T-helper 17 cell (primary cell): ENCODE data around the gene TRABD2B. TPM values are rescaled to one million over a fixed set of nuclear protein-coding genes. Genes with fewer than 3 reads are reported as not detected.

ENCODE experiments used
- ATAC-seq: fragments of 150-1000 bp; cut with Tn5 transposase; 2 replicates; pipeline ENCODE4 v1.10.0; 2021; ENCODE audit warnings: mild to moderate bottlenecking, moderate library complexity
- DNase-seq, 3 donors: peaks; one replicate each; pipeline versions ENCODE4 v3.0.0 to v3.0.0-alpha.2; 2020 to 2021
- H3K9me3 ChIP-seq: one replicate; pipeline ENCODE4 v1.7.0; 2013; ENCODE audit warnings: low read length, mild to moderate bottlenecking; ENCODE audit not compliant: control insufficient read depth, poor library complexity, severe bottlenecking
- H3K27ac Mint-ChIP-seq: one replicate; pipeline ENCODE4 v1.8.0; 2022; ENCODE audit warnings: mild to moderate bottlenecking, moderate library complexity, mixed read lengths
- H3K27me3 Mint-ChIP-seq: one replicate; pipeline ENCODE4 v1.8.0; 2022; ENCODE audit warnings: mixed read lengths
- H3K36me3 Mint-ChIP-seq: one replicate; pipeline ENCODE4 v1.8.0; 2022; ENCODE audit warnings: low read depth, mixed read lengths
- H3K4me1 Mint-ChIP-seq: one replicate; pipeline ENCODE4 v1.8.0; 2022; ENCODE audit warnings: mild to moderate bottlenecking, mixed read lengths
- H3K4me3 Mint-ChIP-seq: one replicate; pipeline ENCODE4 v1.8.0; 2022; ENCODE audit warnings: mild to moderate bottlenecking, moderate library complexity, mixed read lengths
- total RNA-seq, 4 donors: library from RNA in 2 of 4; stranded (reverse) in 2 of 4; gene quantifications; one replicate each; pipeline ENCODE4 v1.2.3 and lab custom pipeline; 2022 to 2026

The TRABD2B gene
- total RNA-seq, 2 donors from 2014 or later, result not detected

DNA sequence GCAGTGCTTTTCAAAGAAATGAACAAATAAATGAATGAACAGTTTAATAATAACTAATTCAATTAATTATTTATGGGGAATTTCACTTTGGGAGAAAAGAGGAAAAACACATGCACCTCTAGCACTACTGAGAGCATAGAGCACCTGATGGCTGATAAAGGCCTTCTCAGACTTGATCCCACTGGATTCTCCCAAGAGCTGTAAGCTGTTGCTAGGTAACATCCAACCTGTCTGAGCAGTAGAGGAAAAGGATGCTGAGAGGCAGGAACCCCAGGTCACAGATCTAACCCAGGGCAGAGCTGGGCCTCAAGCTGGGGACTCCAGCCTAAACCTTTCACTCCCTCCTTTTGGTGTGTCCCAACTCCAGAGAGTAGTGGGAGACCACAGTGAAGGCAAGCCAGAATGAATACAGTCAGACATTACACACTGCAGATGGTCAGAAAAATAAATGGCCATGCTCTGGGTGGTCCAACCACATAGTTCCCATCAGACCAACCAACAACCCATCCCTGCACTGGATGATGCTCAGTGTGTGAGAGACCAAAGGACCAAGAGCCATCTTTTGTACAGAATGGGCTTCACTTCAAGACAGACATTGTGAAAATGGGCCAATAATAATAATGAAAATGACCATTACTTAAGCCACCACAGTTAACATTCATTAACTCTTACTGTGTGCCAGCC, 15.4 kb downstream of the TRABD2B start:
- no peaks in the 10 kb centered on the region for H3K9me3 ChIP-seq
- DNase-seq, result no peak
- H3K4me1 Mint-ChIP-seq, result peaks cover 3% of the 10 kb centered on the region
- ATAC-seq, result no peak
- peaks cover 72% of the 10 kb centered on the region for H3K27me3 Mint-ChIP-seq
- H3K27ac Mint-ChIP-seq, result no peak overlapping the region
- H3K4me3 Mint-ChIP-seq, result no peak overlapping the region
- H3K36me3 Mint-ChIP-seq, result peaks cover 3% of the 10 kb centered on the region

GRCh38 chr1:47980501-47980900, 16.7 kb downstream of the TRABD2B start:
- Mint-ChIP-seq H3K27ac (no peak overlapping the region), H3K4me1 (peaks cover 3% of the 10 kb centered on the region), H3K27me3 (peaks cover 69% of the 10 kb centered on the region), H3K4me3 (no peak overlapping the region), H3K36me3 (peaks cover 5% of the 10 kb centered on the region)
- H3K9me3 ChIP-seq, result no peaks in the 10 kb centered on the region
- ATAC-seq (no peak), DNase-seq (no peak)

- Mint-ChIP-seq H3K36me3 (peaks cover 5% of the 10 kb centered on the region), H3K4me1 (peaks cover 3% of the 10 kb centered on the region), H3K27ac (no peak overlapping the region), H3K27me3 (peaks cover 66% of the 10 kb centered on the region), H3K4me3 (no peak overlapping the region)
- DNase-seq (no peak), ATAC-seq (no peak)
- H3K9me3 ChIP-seq, result no peaks in the 10 kb centered on the region
Observed at GRCh38 chr1:47979724-47980123, 17.5 kb downstream of the TRABD2B start.

DNA sequence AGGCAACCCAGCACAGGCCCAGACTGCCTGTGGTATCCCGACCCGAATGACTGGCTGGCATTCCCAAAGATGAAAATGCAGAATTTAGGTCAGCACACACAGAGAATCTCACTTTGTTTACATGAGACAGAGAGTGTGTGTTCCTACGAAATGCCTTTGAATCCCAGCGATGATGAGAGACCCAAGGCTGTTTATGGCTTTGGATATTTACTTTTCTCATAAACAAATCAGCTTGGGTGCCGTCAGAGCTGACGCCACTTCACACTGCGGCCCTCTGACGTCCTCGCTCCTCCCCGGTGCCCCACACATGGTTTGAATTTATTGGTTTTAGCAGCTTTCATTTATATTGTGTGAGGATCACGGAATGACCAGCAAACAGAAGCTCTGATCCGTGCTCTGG, 18.7 kb downstream of the TRABD2B start:
- Mint-ChIP-seq H3K4me1 (no peaks in the 10 kb centered on the region), H3K27ac (no peak overlapping the region), H3K27me3 (peaks cover 68% of the 10 kb centered on the region), H3K4me3 (no peak overlapping the region), H3K36me3 (peaks cover 5% of the 10 kb centered on the region)
- DNase-seq (no peak), ATAC-seq (no peak)
- no peaks in the 10 kb centered on the region for H3K9me3 ChIP-seq

DNA sequence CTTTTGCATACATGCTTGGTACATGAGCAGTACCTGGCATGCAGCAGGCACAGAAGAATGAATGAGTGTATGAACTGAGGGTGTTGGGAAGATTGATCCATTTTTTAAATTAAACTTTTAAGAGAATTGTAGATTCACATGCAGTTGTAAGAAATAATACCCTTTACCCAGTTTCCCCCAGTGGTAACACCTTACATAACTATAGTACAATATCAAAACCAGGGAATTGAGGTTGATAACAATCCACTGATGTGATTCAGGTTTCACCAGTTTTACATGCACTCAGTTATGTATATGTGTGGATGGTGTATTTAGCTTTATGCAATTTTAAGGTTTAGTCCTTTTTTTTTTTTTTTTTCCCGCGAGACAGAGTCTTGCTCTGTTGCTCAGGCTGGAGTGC, 20.5 kb downstream of the TRABD2B start:
- peaks cover 5% of the 10 kb centered on the region for H3K36me3 Mint-ChIP-seq
- H3K4me1 Mint-ChIP-seq, result no peaks in the 10 kb centered on the region
- ATAC-seq, result no peak
- H3K4me3 Mint-ChIP-seq, result no peak overlapping the region
- no peak overlapping the region for H3K27ac Mint-ChIP-seq
- DNase-seq, result no peak
- H3K27me3 Mint-ChIP-seq, result peaks cover 59% of the 10 kb centered on the region
- no peaks in the 10 kb centered on the region for H3K9me3 ChIP-seq

GRCh38 chr1:47976267-47976666, 20.9 kb downstream of the TRABD2B start:
- ATAC-seq, result no peak
- Mint-ChIP-seq H3K4me1 (no peaks in the 10 kb centered on the region), H3K27me3 (peaks cover 63% of the 10 kb centered on the region), H3K27ac (no peak overlapping the region), H3K4me3 (no peak overlapping the region), H3K36me3 (peaks cover 5% of the 10 kb centered on the region)
- H3K9me3 ChIP-seq, result no peaks in the 10 kb centered on the region
- DNase-seq, result no peak

DNA sequence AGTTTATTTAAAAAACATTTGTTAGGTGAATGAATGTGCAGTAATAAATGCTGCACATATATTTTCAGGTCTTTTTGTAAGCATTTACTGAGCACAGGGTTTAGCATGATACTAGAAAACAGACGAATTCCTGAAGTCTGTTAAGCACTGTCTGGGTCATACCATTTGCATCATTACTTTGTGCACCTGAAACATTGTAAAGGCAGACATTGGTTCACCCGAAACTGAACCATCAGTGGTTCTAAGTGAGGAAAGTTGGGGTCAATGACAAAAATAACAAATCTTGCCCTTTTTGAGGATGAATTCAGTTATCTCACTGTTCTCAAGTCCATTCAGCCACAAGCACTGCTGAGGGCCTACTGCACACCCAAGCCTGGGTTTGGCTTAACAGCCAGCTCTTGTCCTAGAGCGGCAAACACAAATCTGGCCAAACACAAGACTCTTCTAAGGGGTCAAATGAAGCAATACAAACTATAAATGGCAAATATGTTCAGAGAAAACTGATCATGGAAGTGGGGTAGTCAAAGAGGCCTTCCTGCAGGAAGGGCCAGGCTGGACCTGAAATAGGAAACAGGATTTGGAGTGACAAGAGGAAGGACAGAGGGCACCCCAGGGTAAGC, 21.8 kb downstream of the TRABD2B start:
- ATAC-seq, result no peak
- no peak for DNase-seq
- Mint-ChIP-seq H3K4me1 (no peaks in the 10 kb centered on the region), H3K4me3 (no peak overlapping the region), H3K27ac (no peak overlapping the region), H3K36me3 (peaks cover 2% of the 10 kb centered on the region), H3K27me3 (peaks cover 58% of the 10 kb centered on the region)
- no peaks in the 10 kb centered on the region for H3K9me3 ChIP-seq

GRCh38 chr1:47972864-47973432, 24.2 kb downstream of the TRABD2B start:
- DNase-seq (no peak), ATAC-seq (no peak)
- no peaks in the 10 kb centered on the region for H3K4me1 Mint-ChIP-seq
- H3K9me3 ChIP-seq, result no peaks in the 10 kb centered on the region
- H3K27me3 Mint-ChIP-seq, result peaks cover 57% of the 10 kb centered on the region
- no peak overlapping the region for H3K27ac Mint-ChIP-seq
- peaks cover 2% of the 10 kb centered on the region for H3K36me3 Mint-ChIP-seq
- H3K4me3 Mint-ChIP-seq, result no peak overlapping the region

DNA sequence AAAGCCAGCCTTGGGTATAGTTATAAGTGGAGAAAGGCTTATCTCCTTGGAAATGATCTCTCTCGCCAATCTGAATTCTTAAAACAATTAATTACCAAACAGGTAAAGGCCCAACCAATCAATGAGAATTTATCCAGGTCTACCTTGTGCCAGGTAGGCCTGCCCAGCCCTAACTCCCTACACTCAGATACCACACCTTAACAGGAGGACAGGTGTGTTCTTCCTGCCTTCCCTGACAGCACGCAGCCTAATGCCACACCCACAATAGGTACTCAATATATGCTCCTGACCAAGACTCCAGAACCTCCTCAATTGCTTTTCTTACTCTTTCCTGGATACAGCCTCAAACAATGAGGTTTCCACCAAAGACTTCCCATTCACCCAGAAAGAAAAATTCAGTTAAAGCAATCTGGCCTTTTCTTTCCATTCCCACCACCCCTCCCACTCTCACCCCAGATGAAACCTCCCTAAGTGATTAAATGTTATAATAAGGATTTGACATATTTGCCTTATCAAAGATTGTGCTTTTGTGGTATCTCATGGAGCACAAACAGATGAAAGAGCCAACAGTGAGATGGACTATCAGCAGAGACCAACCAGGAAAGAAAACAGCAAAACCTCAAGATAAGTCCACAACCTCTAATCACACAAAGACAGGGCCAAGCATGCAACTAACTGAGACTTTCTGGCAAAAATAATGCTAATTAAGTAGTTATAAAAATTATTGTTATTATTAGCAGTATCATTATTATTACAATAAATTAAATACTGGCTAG, 25.6 kb downstream of the TRABD2B start:
- H3K4me3 Mint-ChIP-seq, result no peak overlapping the region
- H3K4me1 Mint-ChIP-seq, result no peaks in the 10 kb centered on the region
- peaks cover 58% of the 10 kb centered on the region for H3K27me3 Mint-ChIP-seq
- H3K9me3 ChIP-seq, result no peaks in the 10 kb centered on the region
- ATAC-seq, result no peak
- DNase-seq, result no peak
- H3K27ac Mint-ChIP-seq, result no peak overlapping the region
- H3K36me3 Mint-ChIP-seq, result peaks cover 2% of the 10 kb centered on the region

- Mint-ChIP-seq H3K27ac (no peak overlapping the region), H3K36me3 (no peaks in the 10 kb centered on the region), H3K4me3 (no peak overlapping the region), H3K4me1 (no peaks in the 10 kb centered on the region), H3K27me3 (peaks cover 52% of the 10 kb centered on the region)
- DNase-seq (no peak), ATAC-seq (no peak)
- no peaks in the 10 kb centered on the region for H3K9me3 ChIP-seq
Observed at GRCh38 chr1:47970882-47971281, 26.3 kb downstream of the TRABD2B start.

GRCh38 chr1:47969478-47969877, 27.7 kb downstream of the TRABD2B start:
- no peak for DNase-seq

GRCh38 chr1:47968556-47968888, 28.7 kb downstream of the TRABD2B start:
- H3K4me3 Mint-ChIP-seq, result no peak overlapping the region
- no peak for DNase-seq
- ATAC-seq, result no peak
- H3K9me3 ChIP-seq, result no peaks in the 10 kb centered on the region
- H3K27ac Mint-ChIP-seq, result no peak overlapping the region
- H3K36me3 Mint-ChIP-seq, result no peaks in the 10 kb centered on the region
- H3K27me3 Mint-ChIP-seq, result peaks cover 38% of the 10 kb centered on the region
- H3K4me1 Mint-ChIP-seq, result no peaks in the 10 kb centered on the region

More at GRCh38 chr1:47969478-47969877, 27.7 kb downstream of the TRABD2B start:
- Mint-ChIP-seq H3K4me3 (no peak overlapping the region), H3K36me3 (no peaks in the 10 kb centered on the region), H3K27me3 (peaks cover 44% of the 10 kb centered on the region), H3K4me1 (no peaks in the 10 kb centered on the region), H3K27ac (no peak overlapping the region)
- no peak for ATAC-seq
- no peaks in the 10 kb centered on the region for H3K9me3 ChIP-seq

GRCh38 chr1:47967864-47968555, 29.2 kb downstream of the TRABD2B start:
- no peak overlapping the region for H3K27ac Mint-ChIP-seq
- no peaks in the 10 kb centered on the region for H3K4me1 Mint-ChIP-seq
- DNase-seq, result no peak

More at GRCh38 chr1:47967864-47968555, 29.2 kb downstream of the TRABD2B start:
- peaks cover 37% of the 10 kb centered on the region for H3K27me3 Mint-ChIP-seq
- H3K9me3 ChIP-seq, result no peaks in the 10 kb centered on the region
- no peaks in the 10 kb centered on the region for H3K36me3 Mint-ChIP-seq
- no peak for ATAC-seq
- H3K4me3 Mint-ChIP-seq, result no peak overlapping the region
